SJCRH30 (cell line): ENCODE measurements around the gene CREB5. TPM values are rescaled to one million over a fixed set of nuclear protein-coding genes. Genes with fewer than 3 reads are reported as not detected.
"Not testable (repeated sequence)": the region's sequence is repeated elsewhere in the genome, so short reads cannot be mapped to it uniquely, and the experiment has no call there.

ENCODE experiments used
- DNase-seq, 2 experiments: peaks; one replicate each; pipeline ENCODE4 v3.0.0-alpha.2; 2015 to 2020
- H3K27ac ChIP-seq: fragments of 250-450 bp; sonication (Bioruptor Pico); 2 replicates; pipeline ENCODE4 v1.5.1; 2020; ENCODE audit warnings: mild to moderate bottlenecking, moderate library complexity
- H3K27me3 ChIP-seq: fragments of 250-450 bp; sonication (Bioruptor Pico); 2 replicates; pipeline ENCODE4 v1.5.1; 2020; ENCODE audit warnings: mild to moderate bottlenecking, moderate library complexity
- H3K36me3 ChIP-seq: fragments of 250-450 bp; sonication (Bioruptor Pico); 2 replicates; pipeline ENCODE4 v1.5.1; 2020; ENCODE audit warnings: mild to moderate bottlenecking, moderate library complexity
- H3K4me1 ChIP-seq: fragments of 250-450 bp; sonication (Bioruptor Pico); 2 replicates; pipeline ENCODE4 v1.5.1; 2020; ENCODE audit warnings: mild to moderate bottlenecking, moderate library complexity
- H3K4me3 ChIP-seq: fragments of 250-450 bp; sonication (Bioruptor Pico); 2 replicates; pipeline ENCODE4 v1.5.1; 2020; ENCODE audit warnings: mild to moderate bottlenecking, moderate library complexity
- H3K9me3 ChIP-seq: fragments of 250-450 bp; sonication (Bioruptor Pico); replicated peaks from 2 replicates; pipeline ENCODE4 v1.5.1; 2020; ENCODE audit warnings: mild to moderate bottlenecking, moderate library complexity
- total RNA-seq: library from RNA; depleted of rRNA; stranded (reverse); fragments of >200 nt; shearing (Covaris generic); gene quantifications from 2 replicates; pipeline ENCODE4 v1.2.3, GENCODE V29; 2014

The CREB5 gene
- total RNA-seq, 1 experiment from 2014 or later: 20.8 TPM

GRCh38 chr7:28807396-28807994, 395.2 kb downstream of the CREB5 start:
- Histone ChIP-seq H3K9me3 (no peaks in the 10 kb centered on the region), H3K4me3 (no peak overlapping the region), H3K36me3 (peaks cover 10% of the 10 kb centered on the region), H3K4me1 (no peaks in the 10 kb centered on the region), H3K27ac (no peak overlapping the region), H3K27me3 (no peaks in the 10 kb centered on the region)
- DNase-seq: no peak

DNA sequence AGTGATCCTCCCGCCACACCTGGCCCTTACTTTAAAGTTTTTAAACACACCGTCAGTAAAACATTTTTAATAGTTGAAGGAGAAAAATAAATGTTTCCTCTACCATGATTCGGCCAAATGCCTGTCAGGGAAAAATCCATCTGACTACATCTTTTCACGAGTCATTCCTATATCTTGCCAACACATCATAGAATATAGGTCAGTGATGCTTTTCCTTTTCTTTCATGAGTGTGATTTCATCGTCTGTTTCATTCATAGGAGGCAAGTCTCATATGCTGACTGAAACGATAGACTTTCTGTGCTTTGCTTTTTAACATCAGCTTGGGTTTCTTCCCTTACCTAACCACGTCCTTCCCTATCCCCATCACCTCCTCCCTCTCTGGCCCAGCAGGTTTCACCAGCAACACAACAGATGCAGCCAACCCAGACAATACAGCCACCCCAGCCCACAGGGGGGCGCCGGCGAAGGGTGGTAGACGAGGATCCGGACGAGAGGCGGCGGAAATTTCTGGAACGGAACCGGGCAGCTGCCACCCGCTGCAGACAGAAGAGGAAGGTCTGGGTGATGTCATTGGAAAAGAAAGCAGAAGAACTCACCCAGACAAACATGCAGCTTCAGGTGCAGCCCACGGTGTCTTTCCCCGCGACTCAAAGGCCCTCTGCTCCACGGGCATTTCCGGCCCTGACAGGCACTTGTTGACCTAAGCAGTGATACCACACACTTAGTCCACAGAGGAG, 396.6 kb downstream of the CREB5 start:
- Histone ChIP-seq H3K27ac (no peak overlapping the region), H3K4me3 (no peak overlapping the region), H3K9me3 (no peaks in the 10 kb centered on the region), H3K36me3 (peaks cover 10% of the 10 kb centered on the region), H3K27me3 (no peaks in the 10 kb centered on the region), H3K4me1 (no peaks in the 10 kb centered on the region)
- no peak for DNase-seq

DNA sequence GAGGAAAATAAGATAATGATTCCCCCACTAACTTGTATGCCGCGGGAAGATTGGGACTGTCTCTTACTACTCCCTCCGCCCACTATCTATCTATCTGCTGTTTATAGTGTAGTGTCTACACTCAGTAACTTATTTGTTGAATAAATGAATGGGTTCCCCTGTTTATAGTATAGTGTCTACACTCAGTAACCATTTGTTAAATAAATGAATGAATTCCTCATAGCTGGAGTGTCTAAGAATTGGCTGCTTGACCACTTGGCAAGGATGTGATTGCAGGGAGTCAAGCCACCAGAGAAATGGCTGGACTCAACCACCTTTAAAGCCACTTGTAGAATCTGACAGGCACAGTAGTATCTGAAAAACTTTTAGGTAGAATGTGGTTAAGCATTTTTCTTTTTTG, 398.7 kb downstream of the CREB5 start:
- H3K36me3 ChIP-seq: peaks cover 2% of the 10 kb centered on the region
- H3K27me3 ChIP-seq: no peaks in the 10 kb centered on the region
- no peak overlapping the region for H3K27ac ChIP-seq
- DNase-seq: no peak
- no peaks in the 10 kb centered on the region for H3K4me1 ChIP-seq
- H3K9me3 ChIP-seq: no peaks in the 10 kb centered on the region
- no peak overlapping the region for H3K4me3 ChIP-seq

DNA sequence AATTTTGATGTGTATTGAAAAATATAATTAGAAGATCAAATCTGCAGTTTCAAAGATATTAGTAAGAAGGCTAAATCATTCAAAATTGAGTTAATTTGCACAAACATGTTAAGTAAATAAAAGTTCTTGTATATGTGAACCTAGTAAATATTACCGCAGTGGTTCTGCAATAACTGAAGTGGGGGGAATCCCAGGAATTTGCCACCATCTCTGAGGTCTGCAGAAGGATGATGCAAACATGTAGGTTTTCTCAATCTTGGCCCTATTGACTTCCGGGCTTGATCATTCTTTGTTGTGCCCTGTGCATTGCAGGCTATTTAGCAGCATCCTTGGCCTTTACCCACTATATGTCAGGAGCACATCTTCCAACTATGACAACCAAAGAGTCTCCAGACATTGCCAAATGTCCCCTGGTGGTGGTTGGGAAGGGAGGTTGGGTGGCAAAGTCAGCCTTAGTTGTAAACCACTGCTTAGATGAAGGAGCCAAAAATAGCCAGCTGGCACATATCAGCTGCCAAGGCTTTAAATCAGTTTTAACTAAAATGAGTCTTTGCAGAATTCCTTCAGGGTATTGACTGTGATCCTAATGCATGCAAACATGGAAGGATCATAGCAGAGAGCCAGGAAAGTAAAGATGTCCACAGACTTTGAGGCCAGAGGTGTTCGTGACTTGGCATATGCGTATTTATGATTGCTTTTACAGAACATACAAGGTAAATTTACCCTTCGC, 399.5 kb downstream of the CREB5 start:
- Histone ChIP-seq H3K4me3 (no peak overlapping the region), H3K27ac (no peak overlapping the region), H3K27me3 (no peaks in the 10 kb centered on the region), H3K9me3 (no peaks in the 10 kb centered on the region), H3K36me3 (no peaks in the 10 kb centered on the region; the same call in 1 of the 2 replicates), H3K4me1 (no peaks in the 10 kb centered on the region)
- no peak for DNase-seq

DNA sequence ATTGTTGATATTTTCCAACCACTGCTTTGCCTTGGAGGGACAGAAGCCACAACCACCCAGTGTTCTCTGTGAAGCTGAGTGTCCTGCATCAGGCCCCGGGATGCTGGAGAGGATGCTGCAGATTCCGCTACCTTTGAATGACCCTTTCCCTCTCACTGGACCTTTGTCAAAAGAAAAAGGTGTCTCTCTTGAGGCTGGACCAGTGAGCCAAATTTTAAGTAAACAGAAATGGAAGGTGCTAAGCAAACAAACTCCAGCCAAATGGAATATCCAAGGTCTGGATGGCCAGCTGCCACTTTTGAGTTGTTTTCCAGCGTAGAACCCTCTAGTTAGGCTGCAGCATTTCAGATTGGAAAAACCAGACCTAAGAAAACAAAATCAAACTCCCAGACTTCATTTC, 400.3 kb downstream of the CREB5 start:
- H3K4me1 ChIP-seq: no peaks in the 10 kb centered on the region
- H3K27ac ChIP-seq: no peak overlapping the region
- no peaks in the 10 kb centered on the region; the same call in 1 of the 2 replicates for H3K36me3 ChIP-seq
- DNase-seq: no peak
- H3K4me3 ChIP-seq: no peak overlapping the region
- no peaks in the 10 kb centered on the region for H3K27me3 ChIP-seq
- H3K9me3 ChIP-seq: no peaks in the 10 kb centered on the region

DNA sequence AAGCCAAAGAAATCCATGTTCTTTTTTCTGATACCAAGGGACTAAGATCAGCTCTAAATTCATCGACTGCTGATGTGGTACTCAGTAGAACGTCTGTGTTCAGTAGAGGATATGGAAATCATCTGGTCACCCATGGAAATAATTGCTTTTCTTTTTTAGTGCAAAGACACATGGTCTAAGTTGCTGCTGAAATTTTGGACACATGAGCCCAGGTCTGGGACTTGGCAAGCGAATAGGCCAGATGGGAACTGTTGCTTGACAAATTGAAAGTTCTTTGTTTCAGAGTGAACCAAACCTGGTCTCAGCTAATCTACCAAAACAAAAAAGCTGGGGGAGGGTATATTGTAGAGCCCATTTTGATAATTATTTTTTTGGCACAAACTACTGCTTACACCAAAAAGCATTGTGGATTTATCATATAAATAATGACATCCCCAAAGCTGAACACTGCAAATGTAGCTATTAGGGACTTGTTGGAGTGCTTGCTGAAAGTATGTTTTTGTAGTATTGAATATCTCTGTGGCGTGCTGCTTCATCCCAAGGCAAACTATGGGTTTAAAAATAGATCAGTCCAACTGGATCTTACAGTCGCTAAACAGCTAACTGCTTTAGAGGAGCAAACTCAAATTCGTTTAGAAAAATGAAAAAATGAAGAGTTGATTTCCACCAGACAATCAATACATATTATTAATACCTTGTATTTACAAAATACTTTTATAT, 401.1 kb downstream of the CREB5 start:
- DNase-seq: peak in 1 of 2 experiments; percentile 11
- Histone ChIP-seq H3K4me1 (no peaks in the 10 kb centered on the region), H3K27ac (no peak overlapping the region), H3K4me3 (no peak overlapping the region), H3K27me3 (no peaks in the 10 kb centered on the region), H3K36me3 (peaks cover under 1% of the 10 kb centered on the region), H3K9me3 (no peaks in the 10 kb centered on the region)

DNA sequence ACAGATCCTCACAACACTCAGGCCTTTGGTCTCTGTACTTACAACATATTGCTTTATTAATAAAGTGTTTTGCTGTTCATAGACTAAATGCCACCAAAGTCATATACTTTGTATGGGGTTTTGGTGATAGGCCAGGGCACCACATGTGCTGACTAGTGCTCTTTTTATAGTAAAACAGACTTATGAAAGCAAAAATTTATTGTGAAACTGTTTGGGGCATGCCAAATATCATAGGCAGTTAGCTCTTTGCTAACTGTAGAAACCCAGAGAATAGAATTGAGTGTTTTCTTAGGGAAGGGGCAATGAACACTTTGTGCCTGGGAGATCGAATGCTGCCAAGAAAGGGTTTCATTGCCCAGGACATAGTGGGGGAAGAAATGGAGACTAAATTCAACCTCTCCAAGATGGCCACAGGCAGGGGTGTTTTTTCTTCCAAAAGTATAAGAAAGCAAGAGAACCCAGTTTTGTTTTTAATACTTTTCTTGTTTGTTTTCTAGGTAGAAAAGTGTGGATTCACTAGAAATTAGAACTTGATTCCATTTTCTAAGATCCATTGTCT, 403.1 kb downstream of the CREB5 start:
- Histone ChIP-seq H3K4me3 (no peak overlapping the region), H3K9me3 (no peaks in the 10 kb centered on the region), H3K36me3 (peaks cover 7% of the 10 kb centered on the region), H3K27me3 (no peaks in the 10 kb centered on the region), H3K27ac (no peak overlapping the region), H3K4me1 (no peaks in the 10 kb centered on the region)
- DNase-seq: no peak

DNA sequence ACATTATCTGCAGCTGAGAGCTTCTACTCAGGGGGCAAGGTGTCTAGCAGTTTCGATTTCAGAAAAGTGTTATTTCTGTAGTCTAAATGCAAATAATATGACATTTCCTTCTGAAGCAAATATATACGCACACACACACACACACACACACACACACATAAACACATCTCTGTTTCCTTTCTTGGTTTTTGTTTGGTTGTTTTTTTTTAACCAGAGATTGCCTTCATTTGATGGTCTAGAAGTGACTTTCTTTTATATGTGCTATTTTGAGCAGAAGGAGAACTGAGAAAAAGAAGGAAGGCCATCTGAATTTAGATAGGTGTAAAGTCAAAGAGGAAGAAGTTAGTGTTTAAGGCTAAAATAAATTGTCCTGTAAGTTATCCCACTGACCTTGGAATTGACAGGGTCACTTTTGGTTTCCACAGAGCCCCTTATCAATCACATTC, 403.6 kb downstream of the CREB5 start:
- Histone ChIP-seq H3K4me1 (no peaks in the 10 kb centered on the region), H3K4me3 (no peak overlapping the region), H3K9me3 (no peaks in the 10 kb centered on the region), H3K27ac (no peak overlapping the region), H3K36me3 (peaks cover 7% of the 10 kb centered on the region), H3K27me3 (no peaks in the 10 kb centered on the region)
- DNase-seq: no peak

DNA sequence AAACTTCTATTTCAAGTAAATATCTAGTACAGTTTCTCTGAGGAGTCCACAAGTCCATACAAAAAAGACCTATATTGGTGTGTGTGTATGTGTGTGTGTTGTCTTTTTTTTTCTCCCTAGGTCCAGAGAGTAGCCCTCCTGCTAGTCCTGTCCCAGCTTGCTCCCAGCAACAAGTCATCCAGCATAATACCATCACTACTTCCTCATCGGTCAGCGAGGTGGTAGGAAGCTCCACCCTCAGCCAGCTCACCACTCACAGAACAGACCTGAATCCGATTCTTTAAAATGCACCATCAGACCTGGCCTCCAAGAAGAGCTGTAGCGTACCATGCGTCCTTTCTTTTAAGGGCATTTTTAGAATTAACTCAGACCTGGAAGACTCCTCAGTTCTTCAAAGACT, 406.7 kb downstream of the CREB5 start:
- H3K9me3 ChIP-seq: no peaks in the 10 kb centered on the region
- DNase-seq: no peak
- peaks cover 3% of the 10 kb centered on the region; the same call in 1 of the 2 replicates for H3K4me1 ChIP-seq
- H3K4me3 ChIP-seq: no peak overlapping the region
- H3K27me3 ChIP-seq: no peaks in the 10 kb centered on the region
- H3K27ac ChIP-seq: no peak overlapping the region
- peaks cover 9% of the 10 kb centered on the region for H3K36me3 ChIP-seq

DNA sequence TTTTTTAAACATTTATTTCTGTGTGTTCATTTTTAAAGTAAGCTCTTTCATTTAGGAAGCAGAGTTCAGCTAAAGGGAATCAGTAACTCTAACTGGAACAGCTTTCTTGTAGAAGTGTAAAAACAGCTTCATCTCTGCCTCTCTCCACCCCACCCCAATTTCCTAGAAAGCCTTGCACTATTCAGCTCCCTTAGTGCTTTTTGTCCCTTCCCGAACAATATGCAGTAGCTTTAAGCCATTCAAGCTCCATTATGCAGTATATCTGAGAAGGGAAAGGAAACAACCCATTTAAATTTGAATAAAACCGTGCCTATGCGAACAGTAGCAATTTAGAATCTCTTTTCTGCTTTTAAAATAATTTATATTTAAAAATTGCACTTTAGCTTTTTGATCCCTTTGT, 411.3 kb downstream of the CREB5 start:
- Histone ChIP-seq H3K27me3 (no peaks in the 10 kb centered on the region), H3K27ac (no peak overlapping the region), H3K36me3 (peaks cover 7% of the 10 kb centered on the region), H3K9me3 (no peaks in the 10 kb centered on the region), H3K4me1 (peaks cover 10% of the 10 kb centered on the region), H3K4me3 (no peak overlapping the region)
- DNase-seq: no peak

GRCh38 chr7:28825817-28826448, 413.6 kb downstream of the CREB5 start:
- not testable (repeated sequence) for H3K4me3 ChIP-seq, DNase-seq, H3K27me3 ChIP-seq, H3K9me3 ChIP-seq, H3K27ac ChIP-seq, H3K36me3 ChIP-seq
- peaks cover 10% of the 10 kb centered on the region for H3K4me1 ChIP-seq

DNA sequence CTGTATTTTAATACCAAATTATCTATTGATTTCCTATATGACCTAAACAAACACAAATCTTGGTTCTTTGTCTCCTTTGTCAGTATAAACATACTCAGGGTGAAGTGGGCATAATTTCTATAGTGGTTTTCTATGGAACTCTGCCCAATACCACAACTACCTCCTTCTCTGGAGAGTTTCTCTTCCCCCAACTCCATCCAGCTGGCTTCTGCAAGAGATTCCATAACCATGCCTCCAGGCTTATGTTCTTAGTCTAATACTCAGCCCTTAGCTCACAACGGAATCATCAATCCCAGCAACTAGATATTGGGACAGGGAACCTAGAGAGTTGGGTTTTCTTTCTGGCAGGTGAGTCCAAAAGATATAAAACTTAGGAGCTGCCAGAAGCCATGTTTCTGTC, 418.5 kb downstream of the CREB5 start:
- Histone ChIP-seq H3K9me3 (no peaks in the 10 kb centered on the region), H3K27me3 (no peaks in the 10 kb centered on the region), H3K27ac (no peak overlapping the region), H3K36me3 (no peaks in the 10 kb centered on the region), H3K4me3 (no peak overlapping the region), H3K4me1 (peaks cover 13% of the 10 kb centered on the region)
- peak in 1 of 2 experiments; percentile 24 for DNase-seq

DNA sequence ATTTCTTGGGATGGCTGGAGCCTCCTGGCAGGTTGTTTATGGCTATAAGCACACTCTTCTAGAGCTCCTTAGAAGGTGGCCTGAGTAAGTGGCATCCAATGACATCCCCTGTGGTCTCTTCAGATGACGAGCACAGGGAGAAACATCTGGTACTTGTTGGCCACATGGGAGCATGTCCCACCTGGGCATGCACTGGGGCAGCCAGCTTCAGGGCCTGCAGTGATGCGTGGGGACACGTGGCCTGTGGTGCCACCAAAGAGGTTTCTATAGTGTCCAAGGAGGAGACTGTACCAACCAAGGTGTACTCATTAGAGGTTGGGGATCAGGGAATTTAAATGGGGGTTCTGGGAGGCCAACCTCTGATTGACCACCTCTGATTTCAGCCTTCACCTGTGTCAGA, 420.4 kb downstream of the CREB5 start:
- no peaks in the 10 kb centered on the region for H3K9me3 ChIP-seq
- no peak for DNase-seq
- no peak overlapping the region for H3K4me3 ChIP-seq
- H3K27me3 ChIP-seq: no peaks in the 10 kb centered on the region
- no peak overlapping the region for H3K27ac ChIP-seq
- peaks cover 11% of the 10 kb centered on the region for H3K4me1 ChIP-seq
- no peaks in the 10 kb centered on the region for H3K36me3 ChIP-seq

DNA sequence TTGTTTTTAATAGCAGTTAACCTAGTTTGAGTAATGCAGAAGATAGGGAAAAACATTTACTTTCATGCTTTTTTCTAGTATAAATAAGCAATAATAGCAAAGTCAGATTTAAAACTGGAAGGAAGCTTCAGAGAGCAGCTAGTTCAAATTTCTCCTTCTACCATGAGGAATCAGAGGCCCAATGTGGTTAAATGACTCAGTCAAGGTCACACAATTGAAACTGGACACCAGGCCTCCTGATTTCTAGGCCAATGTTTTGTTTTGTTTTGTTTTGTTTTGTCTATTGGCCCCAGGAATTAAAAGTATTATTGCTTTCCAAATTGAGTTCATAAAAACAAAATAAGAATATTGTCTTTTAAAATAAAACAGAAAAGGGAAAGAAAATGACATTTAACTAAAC, 423.5 kb downstream of the CREB5 start:
- H3K4me3 ChIP-seq: no peak overlapping the region
- no peaks in the 10 kb centered on the region for H3K36me3 ChIP-seq
- no peaks in the 10 kb centered on the region for H3K9me3 ChIP-seq
- DNase-seq: peak in 1 of 2 experiments; percentile 24
- H3K27me3 ChIP-seq: no peaks in the 10 kb centered on the region
- H3K4me1 ChIP-seq: peaks cover 8% of the 10 kb centered on the region
- no peak overlapping the region for H3K27ac ChIP-seq
